Iris pigment epithelial cell (primary cell): ENCODE data around the gene DLG2.
A peak's percentile ranks its signal among the peaks of the same experiment; 100 is the strongest.

Experiments
- DNase-seq: peaks from one replicate; pipeline ENCODE4 v3.0.0-alpha.2; 2011; ENCODE audit warnings: low read depth

Gene DLG2

GRCh38 chr11:83681031-83681781 lies 1945.9 kb downstream of the DLG2 start:
- DNase-seq = no peak

GRCh38 chr11:83680321-83680720 lies 1946.8 kb downstream of the DLG2 start:
- no peak for DNase-seq

- no peak for DNase-seq
Measured at GRCh38 chr11:83678831-83679584, 1948.1 kb downstream of the DLG2 start.

- DNase-seq = no peak
Measured at GRCh38 chr11:83677730-83678129, 1949.4 kb downstream of the DLG2 start.

- DNase-seq = no peak
Measured at GRCh38 chr11:83676056-83676601, 1951.0 kb downstream of the DLG2 start.

- DNase-seq = no peak
Measured at GRCh38 chr11:83674102-83674896, 1952.8 kb downstream of the DLG2 start.

GRCh38 chr11:83671289-83671688 lies 1955.9 kb downstream of the DLG2 start:
- no peak for DNase-seq

GRCh38 chr11:83666149-83666548 lies 1961.0 kb downstream of the DLG2 start:
- DNase-seq = peak; percentile 32

GRCh38 chr11:83663988-83664387 lies 1963.2 kb downstream of the DLG2 start:
- DNase-seq = no peak

GRCh38 chr11:83663446-83663845 lies 1963.7 kb downstream of the DLG2 start:
- peak; percentile 56 for DNase-seq

- no peak for DNase-seq
Measured at GRCh38 chr11:83662494-83662893, 1964.7 kb downstream of the DLG2 start.

- no peak for DNase-seq
Measured at GRCh38 chr11:83661491-83662350, 1965.4 kb downstream of the DLG2 start.

GRCh38 chr11:83659466-83659865 lies 1967.7 kb downstream of the DLG2 start:
- no peak for DNase-seq

GRCh38 chr11:83656796-83657330 lies 1970.3 kb downstream of the DLG2 start:
- peak; percentile 8 for DNase-seq

- no peak for DNase-seq
Measured at GRCh38 chr11:83655976-83656375, 1971.2 kb downstream of the DLG2 start.

- DNase-seq = no peak
Measured at GRCh38 chr11:83649528-83649855, 1977.7 kb downstream of the DLG2 start.

- peak; percentile 1 for DNase-seq
Measured at GRCh38 chr11:83648610-83649527, 1978.3 kb downstream of the DLG2 start.

GRCh38 chr11:83645561-83645960 lies 1981.6 kb downstream of the DLG2 start:
- DNase-seq = no peak

GRCh38 chr11:83643115-83643514 lies 1984.0 kb downstream of the DLG2 start:
- DNase-seq = no peak

GRCh38 chr11:83642500-83642899 lies 1984.6 kb downstream of the DLG2 start:
- peak; percentile 3 for DNase-seq
